Measurements from ENCODE around the gene LAMA5. TPM values are rescaled to one million over a fixed set of nuclear protein-coding genes. Genes with fewer than 3 reads are reported as not detected.
A peak's percentile ranks its signal among the peaks of the same experiment; 100 is the strongest.

Gene LAMA5
- 24.3 and 43.7 TPM in 2 replicates for total RNA-seq (2012; rRNA removed)

DNA sequence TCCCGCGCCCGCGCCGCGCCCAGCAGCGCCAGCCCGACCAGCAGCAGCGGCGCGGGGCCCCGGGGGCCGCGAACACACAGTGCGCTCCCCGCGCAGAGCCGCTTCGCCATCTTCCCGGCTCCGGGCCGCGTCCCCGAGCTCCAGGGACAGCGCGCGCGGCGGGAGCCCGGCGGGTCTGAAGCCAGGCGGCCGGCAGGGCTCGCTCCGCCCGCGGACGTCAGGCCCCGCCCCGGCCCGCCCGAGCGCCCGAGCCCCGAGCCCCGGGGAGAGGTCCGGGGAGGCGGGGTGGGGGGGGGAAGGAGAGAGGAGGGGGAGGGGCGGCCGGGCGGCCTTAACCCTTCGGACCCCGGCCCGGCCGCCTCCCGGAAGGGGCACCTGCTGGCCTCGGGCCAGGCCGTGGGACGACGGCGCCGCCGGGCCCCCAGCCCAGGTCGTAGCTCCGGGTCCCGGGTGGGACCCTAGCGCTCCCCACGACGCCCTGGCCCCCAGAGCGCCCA lies at the start of gene LAMA5:
Gene LAMA5, minus strand, starts transcription at position 177 of the 497 bp plus-strand sequence. Its CDS starts 67 bp downstream, at position 110.
- Histone ChIP-seq H3K4me2 (ENCODE audit: low read length) (peak within 1 kb of the TSS; percentile 88), H3K9me3 (replicated peaks; ENCODE audit: low read length) (no peaks in the 10 kb centered on the region), H3K9ac (ENCODE audit: low read depth, low read length) (peak within 1 kb of the TSS; percentile 71), H3K4me3 (ENCODE audit: low read length) (peak within 1 kb of the TSS; percentile 75), H3K4me1 (ENCODE audit: control insufficient read depth, insufficient read depth, low read length) (peaks cover 60% of the 10 kb centered on the region), H3K27me3 (ENCODE audit: control insufficient read depth, insufficient read depth, low read length) (no peaks in the 10 kb centered on the region), H3K36me3 (ENCODE audit: insufficient read depth, low read length) (no peaks in the 10 kb centered on the region)

- Histone ChIP-seq H3K9me3 (replicated peaks; ENCODE audit: low read length) (no peaks in the 10 kb centered on the region), H3K4me3 (ENCODE audit: low read length) (no peak overlapping the region), H3K4me2 (ENCODE audit: low read length) (no peak overlapping the region), H3K27me3 (ENCODE audit: control insufficient read depth, insufficient read depth, low read length) (peaks cover 19% of the 10 kb centered on the region), H3K9ac (ENCODE audit: low read depth, low read length) (no peak overlapping the region), H3K4me1 (ENCODE audit: control insufficient read depth, insufficient read depth, low read length) (no peaks in the 10 kb centered on the region), H3K36me3 (ENCODE audit: insufficient read depth, low read length) (no peaks in the 10 kb centered on the region)
These were observed 48.4 kb upstream of the LAMA5 start for GRCh38 chr20:62415354-62416111.

DNA sequence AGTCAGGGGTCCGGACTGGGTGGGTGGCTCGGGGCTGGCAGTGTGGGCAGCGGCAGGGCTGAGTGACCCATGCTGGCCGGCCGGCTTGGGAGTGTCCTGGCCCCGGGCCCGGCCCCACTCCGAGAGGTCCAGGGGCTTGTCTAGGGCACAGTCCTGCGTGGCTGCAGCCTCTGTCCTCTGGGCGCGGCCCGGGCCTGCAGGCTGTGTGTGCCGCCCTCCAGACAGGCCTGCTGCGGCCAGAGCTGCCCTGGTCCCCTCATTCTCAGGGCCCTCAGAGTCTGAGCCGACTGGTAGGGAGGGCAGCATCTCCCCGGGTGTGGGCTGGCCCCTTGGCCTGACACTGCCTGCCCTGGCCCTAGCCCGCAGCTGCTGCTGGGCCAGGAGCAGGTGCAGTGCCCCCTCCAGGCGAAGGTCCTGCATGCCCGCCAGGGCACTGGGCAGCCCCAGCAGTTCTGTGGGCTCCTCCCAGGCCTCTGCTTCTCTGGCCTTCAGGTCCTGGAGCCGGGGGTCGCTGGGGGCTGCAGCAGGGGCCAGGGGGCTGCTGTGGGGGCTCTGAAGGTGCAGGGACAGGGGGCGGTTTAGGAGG lies 46.9 kb upstream of the LAMA5 start:
- H3K9ac ChIP-seq (ENCODE audit: low read depth, low read length): no peak overlapping the region
- no peaks in the 10 kb centered on the region for H3K9me3 ChIP-seq (replicated peaks; ENCODE audit: low read length)
- H3K27me3 ChIP-seq (ENCODE audit: control insufficient read depth, insufficient read depth, low read length): peaks cover 20% of the 10 kb centered on the region
- no peaks in the 10 kb centered on the region for H3K4me1 ChIP-seq (ENCODE audit: control insufficient read depth, insufficient read depth, low read length)
- no peak overlapping the region for H3K4me2 ChIP-seq (ENCODE audit: low read length)
- no peaks in the 10 kb centered on the region for H3K36me3 ChIP-seq (ENCODE audit: insufficient read depth, low read length)
- no peak overlapping the region for H3K4me3 ChIP-seq (ENCODE audit: low read length)

- Histone ChIP-seq H3K36me3 (ENCODE audit: insufficient read depth, low read length) (no peaks in the 10 kb centered on the region), H3K27me3 (ENCODE audit: control insufficient read depth, insufficient read depth, low read length) (peaks cover 24% of the 10 kb centered on the region), H3K4me2 (ENCODE audit: low read length) (no peak overlapping the region), H3K4me1 (ENCODE audit: control insufficient read depth, insufficient read depth, low read length) (no peaks in the 10 kb centered on the region), H3K9ac (ENCODE audit: low read depth, low read length) (no peak overlapping the region), H3K4me3 (ENCODE audit: low read length) (no peak overlapping the region), H3K9me3 (replicated peaks; ENCODE audit: low read length) (no peaks in the 10 kb centered on the region)
These were observed 46.0 kb upstream of the LAMA5 start for GRCh38 chr20:62413025-62413570.

DNA sequence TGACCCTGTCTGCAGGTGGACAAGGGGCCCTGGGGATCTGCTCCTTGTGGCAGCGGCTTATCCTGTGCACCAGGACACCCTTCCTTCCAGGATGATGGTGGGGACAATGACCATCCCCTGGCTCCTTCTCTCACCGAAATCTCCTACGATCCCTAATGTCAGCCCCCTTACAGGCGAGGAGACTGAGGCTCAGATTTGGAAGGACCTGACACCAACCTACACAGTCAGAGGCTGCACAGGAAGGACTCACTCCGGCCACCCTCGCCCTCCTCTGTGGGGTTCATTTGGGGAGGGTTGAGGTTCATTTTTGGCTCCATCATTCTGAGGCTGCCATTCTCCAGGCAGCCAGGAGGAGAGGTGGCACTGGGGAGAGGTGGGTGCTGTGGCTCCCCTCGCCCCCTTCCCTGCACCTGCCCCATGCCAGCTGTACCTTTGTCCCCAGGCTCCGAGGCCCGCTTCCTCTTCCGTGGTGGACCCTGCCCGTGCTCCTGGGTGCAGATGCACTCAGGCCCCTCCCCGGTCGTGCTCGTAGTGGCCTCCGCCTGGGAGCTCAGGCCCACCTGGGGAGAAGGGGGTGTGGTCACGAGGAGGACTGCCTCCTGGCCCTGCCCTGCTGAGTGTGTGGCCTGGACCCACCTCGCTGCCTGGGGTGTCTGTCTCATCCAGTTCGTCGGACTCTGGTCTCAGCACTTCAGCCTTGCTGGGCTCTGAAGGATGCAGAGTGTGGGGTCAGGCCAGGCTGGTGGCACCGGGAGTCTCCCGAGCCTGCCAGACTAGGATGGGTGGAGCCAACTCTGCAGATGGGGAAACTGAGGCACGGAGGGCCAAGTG lies 45.3 kb upstream of the LAMA5 start:
- no peak overlapping the region for H3K4me3 ChIP-seq (ENCODE audit: low read length)

GRCh38 chr20:62411479-62412193 lies 44.5 kb upstream of the LAMA5 start:
- H3K36me3 ChIP-seq (ENCODE audit: insufficient read depth, low read length): no peaks in the 10 kb centered on the region
- H3K4me1 ChIP-seq (ENCODE audit: control insufficient read depth, insufficient read depth, low read length): peaks cover under 1% of the 10 kb centered on the region
- no peak overlapping the region for H3K4me3 ChIP-seq (ENCODE audit: low read length)
- H3K27me3 ChIP-seq (ENCODE audit: control insufficient read depth, insufficient read depth, low read length): peaks cover 17% of the 10 kb centered on the region
- H3K4me2 ChIP-seq (ENCODE audit: low read length): no peak overlapping the region
- H3K9me3 ChIP-seq (replicated peaks; ENCODE audit: low read length): no peaks in the 10 kb centered on the region
- no peak overlapping the region for H3K9ac ChIP-seq (ENCODE audit: low read depth, low read length)

More for the DNA sequence above, 45.3 kb upstream of the LAMA5 start:
- no peaks in the 10 kb centered on the region for H3K9me3 ChIP-seq (replicated peaks; ENCODE audit: low read length)
- no peak overlapping the region for H3K9ac ChIP-seq (ENCODE audit: low read depth, low read length)
- no peaks in the 10 kb centered on the region for H3K4me1 ChIP-seq (ENCODE audit: control insufficient read depth, insufficient read depth, low read length)
- no peaks in the 10 kb centered on the region for H3K36me3 ChIP-seq (ENCODE audit: insufficient read depth, low read length)
- H3K4me2 ChIP-seq (ENCODE audit: low read length): no peak overlapping the region
- H3K27me3 ChIP-seq (ENCODE audit: control insufficient read depth, insufficient read depth, low read length): peaks cover 24% of the 10 kb centered on the region

DNA sequence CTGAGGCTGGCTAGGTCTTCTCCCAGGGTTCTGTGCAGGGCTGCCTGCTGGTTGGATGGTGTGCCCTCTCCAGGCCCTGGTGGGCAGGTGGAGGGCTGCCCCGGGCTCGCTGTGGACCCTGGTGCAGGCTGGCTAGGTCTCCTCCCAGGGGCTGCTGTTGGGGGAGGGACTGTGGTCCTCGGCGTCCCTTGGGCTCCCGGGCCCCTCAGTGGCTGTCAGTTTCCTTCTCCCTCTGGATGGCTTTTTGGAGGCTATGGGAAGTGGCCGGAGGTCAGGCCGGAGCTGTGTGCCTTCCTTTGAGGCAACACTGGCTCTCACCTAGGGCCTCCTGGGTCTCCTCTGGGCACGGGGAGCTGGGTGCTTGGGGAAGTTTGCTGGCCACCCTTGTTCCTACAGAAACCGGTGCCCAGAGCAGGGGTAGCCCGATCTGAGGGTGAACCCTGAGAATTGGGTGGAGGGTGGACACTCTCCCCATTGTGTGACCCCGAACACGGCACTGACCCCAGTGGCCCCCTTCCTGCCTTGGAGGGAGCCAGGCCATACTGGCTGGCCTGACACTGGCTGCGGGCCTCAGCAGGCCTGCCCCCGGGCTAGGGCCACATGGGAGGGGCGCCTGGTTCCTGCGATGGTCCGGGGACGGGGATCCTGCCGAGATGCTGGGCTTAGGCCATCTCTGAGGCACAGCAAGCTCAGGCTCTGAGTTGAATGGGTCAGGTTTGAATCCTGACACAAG lies 43.8 kb upstream of the LAMA5 start:
- H3K9ac ChIP-seq (ENCODE audit: low read depth, low read length): no peak overlapping the region
- H3K36me3 ChIP-seq (ENCODE audit: insufficient read depth, low read length): no peaks in the 10 kb centered on the region
- no peak overlapping the region for H3K4me2 ChIP-seq (ENCODE audit: low read length)
- H3K27me3 ChIP-seq (ENCODE audit: control insufficient read depth, insufficient read depth, low read length): peaks cover 17% of the 10 kb centered on the region
- no peak overlapping the region for H3K4me3 ChIP-seq (ENCODE audit: low read length)
- no peaks in the 10 kb centered on the region for H3K9me3 ChIP-seq (replicated peaks; ENCODE audit: low read length)
- H3K4me1 ChIP-seq (ENCODE audit: control insufficient read depth, insufficient read depth, low read length): peaks cover 7% of the 10 kb centered on the region

GRCh38 chr20:62409931-62410745 lies 43.0 kb upstream of the LAMA5 start:
- peaks cover 12% of the 10 kb centered on the region for H3K4me1 ChIP-seq (ENCODE audit: control insufficient read depth, insufficient read depth, low read length)
- H3K36me3 ChIP-seq (ENCODE audit: insufficient read depth, low read length): no peaks in the 10 kb centered on the region
- no peak overlapping the region for H3K4me2 ChIP-seq (ENCODE audit: low read length)
- H3K9ac ChIP-seq (ENCODE audit: low read depth, low read length): no peak overlapping the region
- H3K4me3 ChIP-seq (ENCODE audit: low read length): no peak overlapping the region
- no peaks in the 10 kb centered on the region for H3K9me3 ChIP-seq (replicated peaks; ENCODE audit: low read length)
- H3K27me3 ChIP-seq (ENCODE audit: control insufficient read depth, insufficient read depth, low read length): peaks cover 17% of the 10 kb centered on the region

DNA sequence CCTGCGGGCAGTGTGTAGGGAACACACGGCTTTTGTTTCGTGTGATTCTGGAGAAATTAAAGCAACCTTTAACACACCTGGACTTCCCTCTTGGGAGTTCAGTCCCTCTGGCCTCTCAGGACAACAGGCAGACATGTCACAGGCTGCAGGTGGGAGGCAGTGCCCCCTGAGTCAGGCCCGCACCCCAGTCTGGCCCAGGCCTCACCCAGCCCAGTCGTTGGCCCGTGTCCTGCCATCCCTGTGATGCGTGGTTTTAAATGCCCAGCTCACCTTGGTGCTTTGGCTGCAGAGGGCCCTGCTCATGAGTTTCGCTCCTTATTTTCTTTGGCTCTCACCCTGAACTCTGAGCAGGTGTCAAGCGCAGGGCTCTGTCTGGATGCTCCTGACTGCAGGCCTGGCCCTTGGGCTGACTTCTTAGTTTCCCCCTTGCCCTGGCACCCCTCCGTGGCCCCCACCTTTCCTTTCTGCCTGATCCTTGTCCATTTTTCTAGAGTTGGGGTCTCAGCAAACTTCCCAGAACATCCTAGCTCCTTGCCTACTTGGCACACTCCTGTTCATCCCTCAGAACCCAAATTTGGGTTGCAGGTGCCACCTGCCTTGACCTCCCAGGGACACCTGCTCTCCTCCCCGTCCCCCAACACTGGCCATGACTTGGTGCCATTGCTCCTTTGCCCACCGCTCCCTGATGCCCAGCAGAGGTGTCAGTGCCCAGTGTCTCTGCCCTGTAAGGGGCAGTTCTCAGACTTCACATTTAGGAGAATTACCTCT lies 42.2 kb upstream of the LAMA5 start:
- peaks cover 13% of the 10 kb centered on the region for H3K27me3 ChIP-seq (ENCODE audit: control insufficient read depth, insufficient read depth, low read length)
- H3K36me3 ChIP-seq (ENCODE audit: insufficient read depth, low read length): no peaks in the 10 kb centered on the region
- no peak overlapping the region for H3K4me2 ChIP-seq (ENCODE audit: low read length)
- no peak overlapping the region for H3K9ac ChIP-seq (ENCODE audit: low read depth, low read length)
- peaks cover 12% of the 10 kb centered on the region for H3K4me1 ChIP-seq (ENCODE audit: control insufficient read depth, insufficient read depth, low read length)
- H3K4me3 ChIP-seq (ENCODE audit: low read length): no peak overlapping the region
- H3K9me3 ChIP-seq (replicated peaks; ENCODE audit: low read length): no peaks in the 10 kb centered on the region
